GM19395 (cell line): ENCODE results near the gene APEX2.
"Not testable (repeated sequence)": the region's sequence is repeated elsewhere in the genome, so short reads cannot be mapped to it uniquely, and the experiment has no call there.

ENCODE experiments used
- ATAC-seq: cut with Tn5 transposase; IDR thresholded peaks from one replicate; pipeline ENCODE4 v1.9.1; 2021; ENCODE audit warnings: mild to moderate bottlenecking, moderate library complexity; ENCODE audit not compliant: unreplicated experiment

APEX2 gene

GRCh38 chrX:55011294-55011693 is 11.1 kb downstream of the APEX2 start:
- ATAC-seq: no peak

GRCh38 chrX:55014897-55015299 is 14.7 kb downstream of the APEX2 start:
- ATAC-seq: no peak

GRCh38 chrX:55026143-55026542 is 26.0 kb downstream of the APEX2 start:
- no peak for ATAC-seq

- no peak for ATAC-seq
Observed at GRCh38 chrX:55026840-55027239, 26.7 kb downstream of the APEX2 start.

GRCh38 chrX:55028040-55028439 is 27.9 kb downstream of the APEX2 start:
- ATAC-seq: no peak

- ATAC-seq: no peak
Observed at GRCh38 chrX:55028611-55029010, 28.4 kb downstream of the APEX2 start.

- ATAC-seq: no peak
Observed at GRCh38 chrX:55029291-55029690, 29.1 kb downstream of the APEX2 start.

GRCh38 chrX:55030271-55031205 is 30.4 kb downstream of the APEX2 start, which contains the start of gene ALAS2:
TSS of gene ALAS2 (minus strand) at chrX:55030977. CDS start at chrX:55026000, 4,977 bp downstream.
- no peak for ATAC-seq

GRCh38 chrX:55033429-55033828 is 33.3 kb downstream of the APEX2 start:
- no peak for ATAC-seq

GRCh38 chrX:55039471-55039870 is 39.3 kb downstream of the APEX2 start:
- ATAC-seq: no peak

GRCh38 chrX:55041514-55041913 is 41.4 kb downstream of the APEX2 start:
- ATAC-seq: no peak

- not testable (repeated sequence) for ATAC-seq
Observed at GRCh38 chrX:55050599-55050998, 50.4 kb downstream of the APEX2 start.

GRCh38 chrX:55056820-55057674 is 56.9 kb downstream of the APEX2 start:
- ATAC-seq: no peak

- ATAC-seq: peak; percentile 80
Observed at GRCh38 chrX:55057675-55058249, 57.6 kb downstream of the APEX2 start.
